Keratinocyte (primary cell): Measurements from ENCODE around the gene PMIS2.

Experiments used
- EZH2 ChIP-seq: IDR thresholded peaks from one replicate; pipeline ENCODE4 v1.6.1; 2012; ENCODE audit warnings: inconsistent platforms, mild to moderate bottlenecking, low read length, moderate library complexity
- TF ChIP-seq, protein P1 (sequence below), 3 experiments: IDR thresholded peaks in 1 of 3; conservative IDR thresholded peaks in 1 of 3; optimal IDR thresholded peaks in 1 of 3; 2 replicates in 2 of 3; 3 replicates in 1 of 3; pipeline versions ENCODE3 to v1.5.1; 2011; ENCODE audit warnings: low read length in 3 of 3, mild to moderate bottlenecking in 3 of 3, moderate library complexity in 2 of 3, control low read depth in 1 of 3, inconsistent platforms in 1 of 3; ENCODE audit not compliant: insufficient read depth in 2 of 3; ENCODE audit errors: extremely low read depth in 1 of 3

DNA sequence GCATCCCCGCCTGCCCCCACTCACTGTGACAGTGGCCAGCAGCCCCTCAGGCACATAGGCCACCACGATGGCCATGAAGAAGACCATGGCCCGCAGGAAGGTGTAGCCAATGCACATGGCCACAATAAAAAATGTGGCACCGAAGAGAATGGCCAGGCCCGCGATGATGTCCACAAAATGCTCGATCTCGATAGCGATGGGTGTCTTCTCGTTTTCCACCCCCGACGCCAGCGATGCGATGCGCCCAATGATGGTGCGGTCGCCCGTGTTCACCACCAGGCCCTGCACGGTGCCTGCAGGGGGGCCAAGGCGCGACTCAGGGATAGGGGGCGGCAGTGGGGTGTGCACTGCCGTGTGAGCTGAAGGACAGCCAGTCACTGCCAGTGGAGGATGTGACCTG, 26.2 kb upstream of the PMIS2 start:
- TF ChIP-seq, protein P1, sequence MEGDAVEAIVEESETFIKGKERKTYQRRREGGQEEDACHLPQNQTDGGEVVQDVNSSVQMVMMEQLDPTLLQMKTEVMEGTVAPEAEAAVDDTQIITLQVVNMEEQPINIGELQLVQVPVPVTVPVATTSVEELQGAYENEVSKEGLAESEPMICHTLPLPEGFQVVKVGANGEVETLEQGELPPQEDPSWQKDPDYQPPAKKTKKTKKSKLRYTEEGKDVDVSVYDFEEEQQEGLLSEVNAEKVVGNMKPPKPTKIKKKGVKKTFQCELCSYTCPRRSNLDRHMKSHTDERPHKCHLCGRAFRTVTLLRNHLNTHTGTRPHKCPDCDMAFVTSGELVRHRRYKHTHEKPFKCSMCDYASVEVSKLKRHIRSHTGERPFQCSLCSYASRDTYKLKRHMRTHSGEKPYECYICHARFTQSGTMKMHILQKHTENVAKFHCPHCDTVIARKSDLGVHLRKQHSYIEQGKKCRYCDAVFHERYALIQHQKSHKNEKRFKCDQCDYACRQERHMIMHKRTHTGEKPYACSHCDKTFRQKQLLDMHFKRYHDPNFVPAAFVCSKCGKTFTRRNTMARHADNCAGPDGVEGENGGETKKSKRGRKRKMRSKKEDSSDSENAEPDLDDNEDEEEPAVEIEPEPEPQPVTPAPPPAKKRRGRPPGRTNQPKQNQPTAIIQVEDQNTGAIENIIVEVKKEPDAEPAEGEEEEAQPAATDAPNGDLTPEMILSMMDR (optimal IDR thresholded peaks at IDR 0.05 in 1 of 3, IDR thresholded peaks at IDR 0.05 in 1 of 3, conservative IDR thresholded peaks at IDR 0.05 in 1 of 3; ENCODE audit: extremely low read depth in 1 of 3, insufficient read depth in 2 of 3, low read length in 3 of 3), result no peak
- TF ChIP-seq EZH2, result no peak
